Endothelial cell of umbilical vein (primary cell): ENCODE measurements around the gene METTL2A. TPM values are rescaled to one million over a fixed set of nuclear protein-coding genes. Genes with fewer than 3 reads are reported as not detected.

ENCODE experiments used
- BruUV-seq: library from RNA; stranded (reverse); fragments of 400-500 nt; replicated peaks from 2 replicates; lab custom pipeline; 2021; lab: Mats Ljungman, UMichigan
- CTCF ChIA-PET: fragments of 300-600, 350-600 bp; sonication (Branson Sonifier 250); formaldehyde crosslinking; loops from one replicate; lab custom pipeline; 2021; ENCODE audit warnings: antibody characterized with exemption, inconsistent platforms; lab: Charles Lee
- POLR2A ChIA-PET: fragments of 300-600, 350-600 bp; sonication (Branson Sonifier 250); formaldehyde crosslinking; loops from one replicate; lab custom pipeline; 2021; ENCODE audit warnings: antibody characterized with exemption, inconsistent platforms; lab: Charles Lee
- DNase-seq: peaks from one replicate; pipeline ENCODE4 v3.0.0-alpha.2; 2011; ENCODE audit warnings: low read depth, low spot score
- FAIRE-seq: peaks from 2 replicates; lab custom pipeline; 2011; peaks lifted over from hg19 to GRCh38; lab: Jason Lieb, UNC
- H2AFZ ChIP-seq: 2 replicates; pipeline ENCODE4 v1.6.0; 2012; ENCODE audit warnings: low read depth, low read length, control low read depth, inconsistent platforms
- H3K27ac ChIP-seq: 2 replicates; pipeline ENCODE4 v1.5.1; 2011; ENCODE audit warnings: low read depth, mild to moderate bottlenecking, control low read depth, low read length, moderate library complexity; ENCODE audit not compliant: insufficient read depth
- H3K27me3 ChIP-seq, 2 experiments: 2 replicates each; pipeline versions ENCODE4 v1.6.0 to v1.6.1; 2011; ENCODE audit warnings: low read length in 2 of 2, mixed read lengths in 1 of 2; ENCODE audit not compliant: control insufficient read depth in 2 of 2, insufficient read depth in 2 of 2
- H3K36me3 ChIP-seq, 2 experiments: 2 replicates in 1 of 2; 3 replicates in 1 of 2; pipeline ENCODE4 v1.5.1; 2011; ENCODE audit warnings: low read length in 2 of 2, mild to moderate bottlenecking in 1 of 2, moderate library complexity in 1 of 2; ENCODE audit not compliant: control insufficient read depth in 2 of 2, insufficient read depth in 2 of 2; ENCODE audit errors: extremely low read depth in 1 of 2
- H3K4me1 ChIP-seq: 3 replicates; pipeline ENCODE4 v1.5.1; 2011; ENCODE audit warnings: mild to moderate bottlenecking, low read length; ENCODE audit not compliant: control insufficient read depth, insufficient read depth; ENCODE audit errors: extremely low read depth
- H3K4me2 ChIP-seq: 2 replicates; pipeline ENCODE4 v1.6.1; 2011; ENCODE audit warnings: low read length, control low read depth, mixed read lengths; ENCODE audit not compliant: insufficient read depth
- H3K4me3 ChIP-seq, 3 experiments: fragments of 200-600 bp in 1 of 3; sonication (generic), shearing (Covaris generic) in 1 of 3; replicated peaks in 1 of 3; 2 replicates each; pipeline ENCODE4 v1.5.1; 2011 to 2016; ENCODE audit warnings: control low read depth in 3 of 3, low read length in 3 of 3, mild to moderate bottlenecking in 2 of 3, inconsistent platforms in 1 of 3, low read depth in 1 of 3, moderate library complexity in 1 of 3; ENCODE audit not compliant: insufficient read depth in 1 of 3
- H3K79me2 ChIP-seq: 2 replicates; pipeline ENCODE4 v1.6.0; 2012; ENCODE audit warnings: low read length, inconsistent platforms; ENCODE audit not compliant: control insufficient read depth, insufficient read depth
- H3K9ac ChIP-seq: replicated peaks from 2 replicates; pipeline ENCODE3; 2011; ENCODE audit warnings: low read length, control low read depth; ENCODE audit not compliant: insufficient read depth; ENCODE audit errors: extremely low read depth
- H3K9me1 ChIP-seq: replicated peaks from 3 replicates; pipeline ENCODE4 v1.6.0; 2011; ENCODE audit warnings: mild to moderate bottlenecking, low read length; ENCODE audit not compliant: control insufficient read depth, insufficient read depth; ENCODE audit errors: extremely low read depth
- H3K9me3 ChIP-seq: replicated peaks from 2 replicates; pipeline ENCODE4 v1.5.1; 2012; ENCODE audit warnings: low read length, inconsistent platforms; ENCODE audit not compliant: control insufficient read depth, insufficient read depth
- H4K20me1 ChIP-seq: replicated peaks from 2 replicates; pipeline ENCODE3; 2011; ENCODE audit warnings: mild to moderate bottlenecking, low read length; ENCODE audit not compliant: control insufficient read depth, insufficient read depth; ENCODE audit errors: extremely low read depth
- EZH2 ChIP-seq: IDR thresholded peaks from 2 replicates; pipeline ENCODE4 v1.6.1; 2012; ENCODE audit warnings: borderline replicate concordance, low read depth, mild to moderate bottlenecking, moderate library complexity, low read length, inconsistent platforms; ENCODE audit not compliant: severe bottlenecking
- JUN ChIP-seq: IDR thresholded peaks from 2 replicates; pipeline ENCODE4 v1.6.1; 2011; ENCODE audit warnings: borderline replicate concordance, low read depth; ENCODE audit not compliant: insufficient read length, insufficient read depth
- MYC ChIP-seq: IDR thresholded peaks from one replicate; pipeline ENCODE4 v1.6.1; 2011; ENCODE audit warnings: mild to moderate bottlenecking, low read depth, low read length
- POLR2A ChIP-seq: IDR thresholded peaks from 2 replicates; pipeline ENCODE4 v1.6.1; 2012; ENCODE audit warnings: low read depth, mild to moderate bottlenecking, control low read depth, low read length
- POLR2AphosphoS5 ChIP-seq: IDR thresholded peaks from 2 replicates; pipeline ENCODE4 v1.6.1; 2012; ENCODE audit warnings: low read depth, mild to moderate bottlenecking, control low read depth, low read length, moderate library complexity; ENCODE audit not compliant: insufficient read depth
- dilution Hi-C: fragments of 300-500 bp; cut with MboI; formaldehyde crosslinking; loops from one replicate; pipeline ENCODE4 v1.15.0; 2019; ENCODE audit warnings: low sequenced_read_pairs; ENCODE audit not compliant: extremely low pct_ligation_motif_present
- intact Hi-C: fragments of 100-400 bp; cut with micrococcal nuclease; formaldehyde crosslinking; loops from one replicate; pipeline ENCODE4 v1.10.0; 2022
- polyA plus RNA-seq, 4 experiments: library from polyadenylated mRNA; depleted of rRNA in 3 of 4; stranded (reverse) in 3 of 4; unstranded in 1 of 4; fragments of >200 nt; gene quantifications; 2 replicates each; pipeline versions ENCODE4 v1.2.1 to v1.2.3, GENCODE V29; 2011 to 2012; ENCODE audit warnings: missing spikeins in 1 of 4
- total RNA-seq: library from RNA; stranded (reverse); gene quantifications from 2 replicates; pipeline ENCODE4 v1.2.3, GENCODE V29; 2021
- TF ChIP-seq, protein P1 (sequence below): IDR thresholded peaks from 2 replicates; pipeline ENCODE4 v1.6.1; 2011; ENCODE audit not compliant: insufficient read depth, insufficient read length
- TF ChIP-seq, protein P2 (sequence below), 2 donors: IDR thresholded peaks; 1 replicate in 1 of 2; 2 replicates in 1 of 2; pipeline ENCODE4 v1.5.1; 2011; ENCODE audit warnings: low read length in 2 of 2, mild to moderate bottlenecking in 2 of 2, moderate library complexity in 2 of 2, control low read depth in 1 of 2, inconsistent platforms in 1 of 2, low read depth in 1 of 2; ENCODE audit not compliant: insufficient read depth in 1 of 2; ENCODE audit errors: extremely low read depth in 1 of 2

The METTL2A gene
- total and polyA plus RNA-seq, 2 donors (not counting 3 experiments of a cell fraction or from before 2014, with no cell fraction given): 9.0 to 23.3 TPM

DNA sequence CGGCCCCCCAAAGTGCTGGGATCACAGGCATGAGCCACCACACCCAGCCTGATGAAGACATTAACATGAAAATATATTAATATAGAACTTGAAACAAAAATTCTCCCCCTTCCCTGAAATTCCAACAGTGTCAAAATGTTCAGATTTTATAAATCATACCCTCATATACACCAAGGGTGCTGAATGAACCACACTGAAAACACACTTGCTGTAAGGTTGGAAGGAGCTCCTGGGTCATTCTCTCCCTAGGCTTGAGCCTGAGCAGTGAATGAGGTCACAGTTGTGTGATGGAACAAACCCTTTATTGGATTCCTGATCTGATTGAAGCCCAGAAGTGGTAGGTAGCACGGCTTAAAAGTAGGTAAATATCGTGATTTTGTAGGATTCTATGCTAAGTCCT, 43.4 kb upstream of the METTL2A start, which contains the start of gene EFCAB3:
TSS of gene EFCAB3 (plus strand) at position 301 of the 400 bp plus-strand sequence. CDS start 2,427 bp downstream, outside the sequence.
- Histone ChIP-seq H3K27me3 (peaks cover 0 to 5% of the 10 kb centered on the region in 2 experiments), H3K27ac (no peak within 1 kb of the TSS), H4K20me1 (no peaks in the 10 kb centered on the region), H3K4me2 (no peak within 1 kb of the TSS), H3K9ac (no peak within 1 kb of the TSS), H2AFZ (no peak within 1 kb of the TSS), H3K79me2 (no peaks in the 10 kb centered on the region), H3K9me3 (no peaks in the 10 kb centered on the region), H3K4me1 (no peaks in the 10 kb centered on the region), H3K4me3 (no peak within 1 kb of the TSS), H3K36me3 (no peaks in the 10 kb centered on the region), H3K9me1 (no peaks in the 10 kb centered on the region)
- DNase-seq (no peak), FAIRE-seq (no peak)
- ChIA-PET CTCF (no interaction called here), POLR2A (no interaction called here)
- BruUV-seq: no TSS peak
- intact Hi-C loops (no loop called here), dilution Hi-C loops (no loop called here)
- TF ChIP-seq JUN (no peak), POLR2A (no peak), EZH2 (no peak), MYC (no peak), POLR2AphosphoS5 (no peak)
- TF ChIP-seq, protein P1, sequence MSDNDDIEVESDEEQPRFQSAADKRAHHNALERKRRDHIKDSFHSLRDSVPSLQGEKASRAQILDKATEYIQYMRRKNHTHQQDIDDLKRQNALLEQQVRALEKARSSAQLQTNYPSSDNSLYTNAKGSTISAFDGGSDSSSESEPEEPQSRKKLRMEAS: no peak
- TF ChIP-seq, protein P2, sequence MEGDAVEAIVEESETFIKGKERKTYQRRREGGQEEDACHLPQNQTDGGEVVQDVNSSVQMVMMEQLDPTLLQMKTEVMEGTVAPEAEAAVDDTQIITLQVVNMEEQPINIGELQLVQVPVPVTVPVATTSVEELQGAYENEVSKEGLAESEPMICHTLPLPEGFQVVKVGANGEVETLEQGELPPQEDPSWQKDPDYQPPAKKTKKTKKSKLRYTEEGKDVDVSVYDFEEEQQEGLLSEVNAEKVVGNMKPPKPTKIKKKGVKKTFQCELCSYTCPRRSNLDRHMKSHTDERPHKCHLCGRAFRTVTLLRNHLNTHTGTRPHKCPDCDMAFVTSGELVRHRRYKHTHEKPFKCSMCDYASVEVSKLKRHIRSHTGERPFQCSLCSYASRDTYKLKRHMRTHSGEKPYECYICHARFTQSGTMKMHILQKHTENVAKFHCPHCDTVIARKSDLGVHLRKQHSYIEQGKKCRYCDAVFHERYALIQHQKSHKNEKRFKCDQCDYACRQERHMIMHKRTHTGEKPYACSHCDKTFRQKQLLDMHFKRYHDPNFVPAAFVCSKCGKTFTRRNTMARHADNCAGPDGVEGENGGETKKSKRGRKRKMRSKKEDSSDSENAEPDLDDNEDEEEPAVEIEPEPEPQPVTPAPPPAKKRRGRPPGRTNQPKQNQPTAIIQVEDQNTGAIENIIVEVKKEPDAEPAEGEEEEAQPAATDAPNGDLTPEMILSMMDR (IDR thresholded peaks at IDR 0.05; ENCODE audit: extremely low read depth in 1 of 2, insufficient read depth in 1 of 2, low read depth in 1 of 2, low read length in 2 of 2): no peak
